Activated T-helper 2 cell treated with anti-CD3 and anti-CD28 coated beads, Interferon-gamma antibody, Interleukin-2, Interleukin-4, amounts not matched to agents 10 μg/mL and 5 μg/mL and 100 μg/mL, durations not matched to agents 14 hours and 24 hours and 36 hours (primary cell): ENCODE data around the gene PRR14. TPM values are rescaled to one million over a fixed set of nuclear protein-coding genes. Genes with fewer than 3 reads are reported as not detected.

ENCODE experiments used
- total RNA-seq: library from RNA; stranded (reverse); gene quantifications from 2 replicates; pipeline ENCODE4 v1.2.3, GENCODE V29; 2022

Gene PRR14
- total RNA-seq, 1 donor from 2014 or later = 84.0 TPM

Other genes with a start within 250 kb of the PRR14 start
- gene ZNF771, start 243.4 kb upstream of the PRR14 start, total RNA-seq = 8.3 and 9.3 TPM in 2 replicates
- gene DCTPP1, start 220.9 kb upstream of the PRR14 start, total RNA-seq = 127 and 128 TPM in 2 replicates
- gene SEPHS2, start 205.1 kb upstream of the PRR14 start, total RNA-seq = 82.9 and 84.1 TPM in 2 replicates
- gene ITGAL, start 178.2 kb upstream of the PRR14 start, total RNA-seq = 292 and 293 TPM in 2 replicates
- gene ZNF768, start 124.4 kb upstream of the PRR14 start, total RNA-seq = 16.9 and 17.1 TPM in 2 replicates
- 11.8 and 11.9 TPM in 2 replicates for gene ZNF747, start 116.1 kb upstream of the PRR14 start, total RNA-seq
- 14.5 and 14.6 TPM in 2 replicates for gene ZNF764, start 92.6 kb upstream of the PRR14 start, total RNA-seq
- 8.7 and 9.2 TPM in 2 replicates for gene ZNF688, start 79.2 kb upstream of the PRR14 start, total RNA-seq
- gene ZNF785, start 65.3 kb upstream of the PRR14 start, total RNA-seq = 18.9 and 22.2 TPM in 2 replicates
- 11.4 and 12.4 TPM in 2 replicates for gene ZNF689, start 40.6 kb upstream of the PRR14 start, total RNA-seq
- gene FBRS, start 7.5 kb downstream of the PRR14 start, total RNA-seq = 107 TPM in 2 replicates
- gene SRCAP, start 48.2 kb downstream of the PRR14 start, total RNA-seq = 83.6 TPM in 2 replicates
- gene PHKG2, start 97.5 kb downstream of the PRR14 start, total RNA-seq = 38.1 and 41.6 TPM in 2 replicates
- gene CFAP119, start 111.1 kb downstream of the PRR14 start, total RNA-seq = 2.3 and 2.8 TPM in 2 replicates
- gene RNF40, start 111.4 kb downstream of the PRR14 start, total RNA-seq = 83.8 and 91.6 TPM in 2 replicates
- gene ZNF629, start 136.2 kb downstream of the PRR14 start, total RNA-seq = 0.78 and 0.82 TPM in 2 replicates
- gene BCL7C, start 243.1 kb downstream of the PRR14 start, total RNA-seq = 26.8 and 27.1 TPM in 2 replicates
- 0.21 and 0.30 TPM in 2 replicates for gene CTF1, start 245.7 kb downstream of the PRR14 start, total RNA-seq